ENCODE data around the gene KDM6A.

DNA sequence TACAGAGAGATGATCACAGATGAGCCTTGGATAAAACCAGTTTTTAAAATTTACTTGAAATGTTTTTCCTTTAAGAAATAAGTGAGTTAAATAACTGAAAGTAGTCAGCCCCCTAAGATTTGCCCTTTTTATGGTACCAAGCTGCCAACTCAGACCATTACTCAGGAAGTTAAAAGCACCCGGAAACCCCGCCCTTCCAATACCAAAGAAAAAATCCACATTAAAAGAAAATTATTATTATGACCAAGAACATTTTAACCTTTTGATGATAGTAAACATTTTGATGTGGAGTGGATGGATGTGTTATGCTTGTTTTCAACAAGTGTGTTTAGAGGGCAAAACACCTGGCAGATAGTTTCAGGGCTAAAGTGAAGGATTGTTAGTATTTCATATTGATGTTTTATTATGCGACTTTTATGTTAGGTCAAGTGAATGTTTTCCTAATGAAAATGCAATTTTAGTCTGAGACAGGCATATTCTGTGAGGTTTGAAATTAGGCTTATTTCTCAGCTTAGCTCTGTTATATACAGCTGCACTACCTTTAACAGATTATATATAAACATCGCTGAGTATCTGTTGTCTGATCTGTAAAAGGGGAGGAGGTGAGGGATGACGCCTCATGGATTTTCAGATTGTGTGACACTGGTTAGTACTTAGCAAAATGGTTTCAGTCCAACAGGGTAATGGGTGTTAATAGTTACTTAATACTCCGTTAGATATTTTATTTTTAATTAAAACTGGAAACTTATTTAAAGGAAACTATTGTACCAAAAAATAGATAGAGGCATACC, 89.0 kb downstream of the KDM6A start:
- TF ChIP-seq TAF1 (IDR thresholded peaks at IDR 0.05; ENCODE audit: low read depth): no peak
- no peak for TF ChIP-seq RAD21 (IDR thresholded peaks at IDR 0.05; ENCODE audit: low read depth)
- no peak for TF ChIP-seq TCF12 (IDR thresholded peaks at IDR 0.05; ENCODE audit: low read depth)
- no peak for TF ChIP-seq NFIC (IDR thresholded peaks at IDR 0.05)
- no peak for TF ChIP-seq EGR1 (IDR thresholded peaks at IDR 0.05)
- TF ChIP-seq, protein P1, sequence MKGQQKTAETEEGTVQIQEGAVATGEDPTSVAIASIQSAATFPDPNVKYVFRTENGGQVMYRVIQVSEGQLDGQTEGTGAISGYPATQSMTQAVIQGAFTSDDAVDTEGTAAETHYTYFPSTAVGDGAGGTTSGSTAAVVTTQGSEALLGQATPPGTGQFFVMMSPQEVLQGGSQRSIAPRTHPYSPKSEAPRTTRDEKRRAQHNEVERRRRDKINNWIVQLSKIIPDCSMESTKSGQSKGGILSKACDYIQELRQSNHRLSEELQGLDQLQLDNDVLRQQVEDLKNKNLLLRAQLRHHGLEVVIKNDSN (IDR thresholded peaks at IDR 0.05): no peak
- TF ChIP-seq, protein P2, sequence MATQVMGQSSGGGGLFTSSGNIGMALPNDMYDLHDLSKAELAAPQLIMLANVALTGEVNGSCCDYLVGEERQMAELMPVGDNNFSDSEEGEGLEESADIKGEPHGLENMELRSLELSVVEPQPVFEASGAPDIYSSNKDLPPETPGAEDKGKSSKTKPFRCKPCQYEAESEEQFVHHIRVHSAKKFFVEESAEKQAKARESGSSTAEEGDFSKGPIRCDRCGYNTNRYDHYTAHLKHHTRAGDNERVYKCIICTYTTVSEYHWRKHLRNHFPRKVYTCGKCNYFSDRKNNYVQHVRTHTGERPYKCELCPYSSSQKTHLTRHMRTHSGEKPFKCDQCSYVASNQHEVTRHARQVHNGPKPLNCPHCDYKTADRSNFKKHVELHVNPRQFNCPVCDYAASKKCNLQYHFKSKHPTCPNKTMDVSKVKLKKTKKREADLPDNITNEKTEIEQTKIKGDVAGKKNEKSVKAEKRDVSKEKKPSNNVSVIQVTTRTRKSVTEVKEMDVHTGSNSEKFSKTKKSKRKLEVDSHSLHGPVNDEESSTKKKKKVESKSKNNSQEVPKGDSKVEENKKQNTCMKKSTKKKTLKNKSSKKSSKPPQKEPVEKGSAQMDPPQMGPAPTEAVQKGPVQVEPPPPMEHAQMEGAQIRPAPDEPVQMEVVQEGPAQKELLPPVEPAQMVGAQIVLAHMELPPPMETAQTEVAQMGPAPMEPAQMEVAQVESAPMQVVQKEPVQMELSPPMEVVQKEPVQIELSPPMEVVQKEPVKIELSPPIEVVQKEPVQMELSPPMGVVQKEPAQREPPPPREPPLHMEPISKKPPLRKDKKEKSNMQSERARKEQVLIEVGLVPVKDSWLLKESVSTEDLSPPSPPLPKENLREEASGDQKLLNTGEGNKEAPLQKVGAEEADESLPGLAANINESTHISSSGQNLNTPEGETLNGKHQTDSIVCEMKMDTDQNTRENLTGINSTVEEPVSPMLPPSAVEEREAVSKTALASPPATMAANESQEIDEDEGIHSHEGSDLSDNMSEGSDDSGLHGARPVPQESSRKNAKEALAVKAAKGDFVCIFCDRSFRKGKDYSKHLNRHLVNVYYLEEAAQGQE (IDR thresholded peaks at IDR 0.05; ENCODE audit: low read depth): no peak
- TF ChIP-seq CEBPB (IDR thresholded peaks at IDR 0.05): no peak
